H1 (cell line): ENCODE results near the gene MRPL36. TPM values are rescaled to one million over a fixed set of nuclear protein-coding genes. Genes with fewer than 3 reads are reported as not detected.
A peak's percentile ranks its signal among the peaks of the same experiment; 100 is the strongest.

Experiments
- CTCF ChIA-PET: fragments of 300-600 bp; sonication (Branson Sonifier 250); formaldehyde crosslinking; loops from one replicate; lab custom pipeline; 2021; ENCODE audit not compliant: partially characterized antibody; lab: Charles Lee
- POLR2A ChIA-PET: fragments of 300-600 bp; sonication (Branson Sonifier 250); formaldehyde crosslinking; loops from one replicate; lab custom pipeline; 2021; ENCODE audit warnings: inconsistent platforms; ENCODE audit not compliant: partially characterized antibody; lab: Charles Lee
- DNase-seq, 2 experiments: peaks; one replicate each; pipeline versions ENCODE4 v3.0.0 to v3.0.0-alpha.2; 2010 to 2022; ENCODE audit warnings: low spot score in 2 of 2, low read depth in 1 of 2, mixed read lengths in 1 of 2
- FAIRE-seq: peaks from 2 replicates; lab custom pipeline; 2011; peaks lifted over from hg19 to GRCh38; lab: Jason Lieb, UNC
- H2AFZ ChIP-seq: 2 replicates; pipeline ENCODE4 v1.8.1; 2012; ENCODE audit warnings: low read length, inconsistent platforms
- H2AK5ac ChIP-seq: 2 replicates; pipeline ENCODE4 v1.6.1; 2013; ENCODE audit warnings: low read depth, low read length
- H2BK120ac ChIP-seq: replicated peaks from 2 replicates; pipeline ENCODE3; 2013; ENCODE audit warnings: low read depth, low read length, inconsistent platforms
- H2BK12ac ChIP-seq: 2 replicates; pipeline ENCODE4 v1.6.1; 2013; ENCODE audit warnings: low read depth, low read length
- H2BK15ac ChIP-seq: 2 replicates; pipeline ENCODE4 v1.6.1; 2013; ENCODE audit warnings: low read length
- H2BK20ac ChIP-seq: 2 replicates; pipeline ENCODE4 v1.6.1; 2013; ENCODE audit warnings: low read length
- H2BK5ac ChIP-seq: 2 replicates; pipeline ENCODE4 v1.6.1; 2013; ENCODE audit warnings: low read depth, low read length
- H3K14ac ChIP-seq: 2 replicates; pipeline ENCODE4 v1.6.1; 2013; ENCODE audit warnings: inconsistent platforms; ENCODE audit not compliant: insufficient read length
- H3K18ac ChIP-seq: 2 replicates; pipeline ENCODE4 v1.6.1; 2013; ENCODE audit warnings: low read length; ENCODE audit errors: extremely low read depth
- H3K23ac ChIP-seq: 2 replicates; pipeline ENCODE4 v1.6.1; 2013; ENCODE audit warnings: inconsistent platforms; ENCODE audit not compliant: insufficient read length
- H3K23me2 ChIP-seq: 2 replicates; pipeline ENCODE4 v1.6.1; 2013; ENCODE audit warnings: low read depth, low read length
- H3K27ac ChIP-seq: 2 replicates; pipeline ENCODE4 v1.6.1; 2011; ENCODE audit warnings: low read depth, low read length, inconsistent platforms
- H3K27me3 ChIP-seq, 4 experiments: replicated peaks in 1 of 4; 1 replicate in 1 of 4; 2 replicates in 3 of 4; pipeline versions ENCODE4 v1.6.1 to v1.8.1; 2011 to 2013; ENCODE audit warnings: low read length in 3 of 4, mild to moderate bottlenecking in 3 of 4, inconsistent platforms in 2 of 4, mixed read lengths in 2 of 4, moderate library complexity in 1 of 4; ENCODE audit not compliant: control insufficient read depth in 3 of 4, insufficient read depth in 3 of 4; ENCODE audit errors: extremely low read depth in 1 of 4
- H3K36me3 ChIP-seq, 4 experiments: 2 replicates each; pipeline versions ENCODE4 v1.6.1 to v1.8.1; 2011 to 2013; ENCODE audit warnings: mild to moderate bottlenecking in 4 of 4, low read length in 3 of 4, moderate library complexity in 2 of 4, control low read depth in 1 of 4, inconsistent platforms in 1 of 4; ENCODE audit not compliant: insufficient read depth in 4 of 4, control insufficient read depth in 2 of 4
- H3K4ac ChIP-seq: replicated peaks from 2 replicates; pipeline ENCODE3; 2013; ENCODE audit warnings: low read length, low read depth, mixed read lengths, inconsistent platforms; ENCODE audit not compliant: insufficient read length
- H3K4me1 ChIP-seq, 4 experiments: replicated peaks in 1 of 4; 1 replicate in 1 of 4; 2 replicates in 3 of 4; pipeline versions ENCODE4 v1.6.1 to v1.8.1; 2011 to 2013; ENCODE audit warnings: low read length in 3 of 4, inconsistent platforms in 2 of 4, mixed read lengths in 1 of 4; ENCODE audit not compliant: insufficient read depth in 4 of 4, control insufficient read depth in 3 of 4
- H3K4me2 ChIP-seq, 2 experiments: 2 replicates each; pipeline versions ENCODE4 v1.6.1 to v1.8.1; 2011 to 2013; ENCODE audit warnings: low read depth in 2 of 2, low read length in 2 of 2, control low read depth in 1 of 2, inconsistent platforms in 1 of 2, mild to moderate bottlenecking in 1 of 2; ENCODE audit not compliant: insufficient read depth in 1 of 2
- H3K4me3 ChIP-seq, 4 experiments: fragments of 200-600, 300-600 bp in 1 of 4; sonication (generic), shearing (Covaris generic), sonication (Bioruptor Twin) in 1 of 4; 2 replicates each; pipeline versions ENCODE4 v1.5.1 to v1.8.1; 2011 to 2016; ENCODE audit warnings: low read length in 4 of 4, low read depth in 3 of 4, control low read depth in 2 of 4, inconsistent platforms in 2 of 4, mild to moderate bottlenecking in 2 of 4, mixed read lengths in 1 of 4, moderate library complexity in 1 of 4; ENCODE audit not compliant: insufficient read depth in 2 of 4; ENCODE audit errors: extremely low read depth in 1 of 4
- H3K56ac ChIP-seq: replicated peaks from 2 replicates; pipeline ENCODE3; 2013; ENCODE audit warnings: low read depth, mild to moderate bottlenecking, mixed read lengths, low read length, inconsistent platforms; ENCODE audit not compliant: insufficient read length
- H3K79me1 ChIP-seq: 2 replicates; pipeline ENCODE4 v1.6.1; 2013; ENCODE audit warnings: low read depth, low read length, control low read depth
- H3K79me2 ChIP-seq, 2 experiments: 2 replicates each; pipeline versions ENCODE4 v1.6.1 to v1.8.1; 2012 to 2013; ENCODE audit warnings: low read length in 2 of 2, mild to moderate bottlenecking in 2 of 2, inconsistent platforms in 1 of 2; ENCODE audit not compliant: insufficient read depth in 2 of 2, control insufficient read depth in 1 of 2
- H3K9ac ChIP-seq, 4 experiments: replicated peaks in 1 of 4; 1 replicate in 1 of 4; 2 replicates in 3 of 4; pipeline versions ENCODE4 v1.6.1 to v1.8.1; 2011 to 2013; ENCODE audit warnings: low read depth in 3 of 4, low read length in 3 of 4, control low read depth in 2 of 4, mild to moderate bottlenecking in 2 of 4, moderate library complexity in 2 of 4, inconsistent platforms in 1 of 4; ENCODE audit errors: extremely low read depth in 1 of 4
- H3K9me3 ChIP-seq, 2 experiments: 2 replicates each; pipeline versions ENCODE4 v1.6.1 to v1.8.1; 2012 to 2013; ENCODE audit warnings: mild to moderate bottlenecking in 2 of 2, moderate library complexity in 2 of 2, control low read depth in 1 of 2, inconsistent platforms in 1 of 2, low read depth in 1 of 2, low read length in 1 of 2, mixed read lengths in 1 of 2; ENCODE audit not compliant: insufficient read depth in 2 of 2
- H4K20me1 ChIP-seq, 2 experiments: replicated peaks in 1 of 2; 2 replicates each; pipeline versions ENCODE3 to v1.8.1; 2011 to 2013; ENCODE audit warnings: inconsistent platforms in 2 of 2, low read length in 2 of 2, mild to moderate bottlenecking in 1 of 2; ENCODE audit not compliant: insufficient read depth in 2 of 2, control insufficient read depth in 1 of 2
- H4K5ac ChIP-seq: 2 replicates; pipeline ENCODE4 v1.6.1; 2013; ENCODE audit warnings: low read length, low read depth, mixed read lengths, inconsistent platforms; ENCODE audit not compliant: insufficient read length
- H4K8ac ChIP-seq: 2 replicates; pipeline ENCODE4 v1.8.0; 2013; ENCODE audit warnings: mild to moderate bottlenecking, moderate library complexity, low read length, inconsistent platforms; ENCODE audit not compliant: insufficient read depth; ENCODE audit errors: extremely low read depth
- H4K91ac ChIP-seq: replicated peaks from 2 replicates; pipeline ENCODE3; 2013; ENCODE audit warnings: low read length, mixed read lengths, inconsistent platforms; ENCODE audit not compliant: insufficient read length
- EP300 ChIP-seq, 2 experiments: IDR thresholded peaks; 1 replicate in 1 of 2; 2 replicates in 1 of 2; pipeline ENCODE4 v1.6.1; 2011 to 2012; ENCODE audit warnings: low read depth in 2 of 2, low read length in 2 of 2, mild to moderate bottlenecking in 2 of 2, borderline replicate concordance in 1 of 2, inconsistent platforms in 1 of 2, moderate library complexity in 1 of 2
- JUND ChIP-seq: IDR thresholded peaks from 2 replicates; pipeline ENCODE4 v1.6.1; 2011; ENCODE audit warnings: mild to moderate bottlenecking, improper control_type of control experiment, low read length
- POU5F1 ChIP-seq: IDR thresholded peaks from 2 replicates; pipeline ENCODE4 v1.6.1; 2011; ENCODE audit warnings: low read depth, mild to moderate bottlenecking, low read length, moderate library complexity
- RBBP5 ChIP-seq: IDR thresholded peaks from 2 replicates; pipeline ENCODE4 v1.7.1; 2012; ENCODE audit warnings: low read depth, mild to moderate bottlenecking, inconsistent platforms, low read length, moderate library complexity, borderline replicate concordance
- TAF7 ChIP-seq: optimal IDR thresholded peaks from 2 replicates; pipeline ENCODE3; 2011; ENCODE audit warnings: low read depth, mild to moderate bottlenecking, inconsistent platforms, low read length, moderate library complexity, borderline replicate concordance
- TEAD4 ChIP-seq: IDR thresholded peaks from 2 replicates; pipeline ENCODE4 v1.6.1; 2012; ENCODE audit warnings: low read depth, low read length, inconsistent platforms, mixed read lengths
- WGBS, 2 experiments: shearing (Covaris generic) in 1 of 2; methylation state at CpG; one replicate each; pipeline versions ENCODE4 v1.1.6 to v1.1.7; 2013 to 2015; ENCODE audit warnings: low lambda C conversion rate in 2 of 2, mixed read lengths in 2 of 2, inconsistent platforms in 1 of 2, low coverage in 1 of 2, missing lambda C conversion rate in 1 of 2; ENCODE audit not compliant: insufficient replicate concordance in 2 of 2, insufficient coverage in 1 of 2, insufficient read length in 1 of 2; ENCODE audit errors: extremely low coverage in 1 of 2, missing lambda C conversion rate in 1 of 2; 5-methylcytosine and 5-hydroxymethylcytosine counted together
- polyA plus RNA-seq, 7 experiments: library from polyadenylated mRNA; depleted of rRNA in 3 of 7; stranded (reverse) in 5 of 7; unstranded in 2 of 7; fragments of >200 nt in 5 of 7; fragments of 200-250 nt in 2 of 7; gene quantifications; 1 replicate in 5 of 7; 2 replicates in 1 of 7; 4 replicates in 1 of 7; pipeline versions ENCODE4 v1.2.1 to v1.2.3, GENCODE V29; 2011 to 2013; ENCODE audit warnings: missing spikeins in 2 of 7, mixed read lengths in 2 of 7
- total RNA-seq: library from RNA; stranded (reverse); fragmentation: NEBNext Ultra II Directional; extraction: Animal tissue kit (Norgen Biotek cat#: 25700); gene quantifications from 2 replicates; pipeline ENCODE4 v1.2.1, GENCODE V29; 2021

The MRPL36 gene
- total and polyA plus RNA-seq, 2 of the 8 experiments (the other 6 are each of a cell fraction or from before 2014, with no cell fraction given) = 56.3 to 81.5 TPM

DNA sequence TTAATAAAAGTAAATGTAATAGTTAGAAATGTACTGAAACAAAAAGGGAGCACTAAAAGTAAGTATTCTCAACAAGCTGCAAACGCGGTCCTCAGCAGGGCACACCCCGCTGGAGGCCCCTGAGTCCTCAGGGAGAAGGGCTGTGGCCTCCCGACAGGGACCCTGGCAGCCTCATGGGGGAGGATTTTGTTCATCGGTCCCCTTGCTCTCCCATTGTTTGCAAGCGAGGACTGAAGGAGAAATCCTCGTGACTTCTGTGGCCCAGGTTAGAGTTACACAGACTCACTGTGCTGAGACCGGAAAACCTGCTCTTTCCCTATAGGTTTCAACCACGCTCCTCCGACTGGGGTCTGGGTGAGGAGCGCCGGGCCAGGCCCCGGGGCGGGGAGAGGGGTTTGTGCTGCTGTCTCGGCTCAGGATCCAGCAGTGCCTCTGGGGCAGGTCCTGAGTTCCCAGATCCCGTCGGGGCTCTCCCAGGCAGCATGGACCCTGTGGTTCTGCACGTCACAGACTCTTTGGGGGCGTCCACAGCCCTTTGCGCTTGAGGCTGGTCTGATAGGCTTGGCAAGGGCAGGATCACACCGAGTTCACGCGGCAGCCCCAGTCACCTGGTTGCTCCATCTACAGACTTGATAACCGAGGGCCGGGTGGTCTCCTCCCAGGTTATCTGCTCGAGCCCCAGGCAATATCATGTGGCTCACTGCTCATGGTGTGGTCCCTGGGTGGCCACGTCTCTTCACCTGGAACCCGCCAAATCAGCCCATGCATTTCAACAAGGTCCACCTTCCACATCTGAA, 38.8 kb downstream of the MRPL36 start:
- H4K20me1 ChIP-seq = no peaks in the 10 kb centered on the region
- POLR2A ChIA-PET = no interaction called here
- no peak overlapping the region for H3K4me3 ChIP-seq
- no peak overlapping the region for H2BK120ac ChIP-seq
- 82% methylated on average over 28 of the region's 28 CpGs; no CpG with 5 or more reads in 1 of the 2 experiments for WGBS, 2 experiments
- no peaks in the 10 kb centered on the region for H3K79me2 ChIP-seq
- no peak overlapping the region for H3K27ac ChIP-seq
- no peaks in the 10 kb centered on the region for H3K36me3 ChIP-seq
- H3K14ac ChIP-seq = no peak overlapping the region
- no peak overlapping the region for H2BK15ac ChIP-seq
- no peak for FAIRE-seq
- no peak overlapping the region for H3K18ac ChIP-seq
- no peak overlapping the region for H2BK20ac ChIP-seq
- DNase-seq = peak in 1 of 2 experiments; percentile 46
- no peak overlapping the region for H3K4me2 ChIP-seq
- H3K23me2 ChIP-seq = no peaks in the 10 kb centered on the region
- H3K56ac ChIP-seq = no peak overlapping the region
- no peak overlapping the region for H3K23ac ChIP-seq
- no peak overlapping the region for H2BK5ac ChIP-seq
- CTCF ChIA-PET = interaction anchor here (1.7 to 4.7 kb wide), 4 partner anchors 7 to 24 kb away, joined by 5 to 27 read pairs (median 9); no protein-coding TSS in a partner anchor
- peaks cover 0 to 6% (median 0%) of the 10 kb centered on the region in 4 experiments; a peak in 5 of 7 replicates for H3K4me1 ChIP-seq
- H3K79me1 ChIP-seq = no peaks in the 10 kb centered on the region
- H2AK5ac ChIP-seq = no peak overlapping the region
- no peak overlapping the region for H2BK12ac ChIP-seq
- no peak overlapping the region for H4K5ac ChIP-seq
- no peak overlapping the region for H2AFZ ChIP-seq
- no peak overlapping the region for H4K91ac ChIP-seq
- peaks cover 0 to 3% of the 10 kb centered on the region in 2 experiments; a peak in 1 of 4 replicates for H3K9me3 ChIP-seq
- H4K8ac ChIP-seq = no peak overlapping the region; the same call in 1 of the 2 replicates
- H3K27me3 ChIP-seq = no peaks in the 10 kb centered on the region; a peak in 1 of 7 replicates
- H3K4ac ChIP-seq = no peak overlapping the region
- H3K9ac ChIP-seq = no peak overlapping the region
- TF ChIP-seq RBBP5 (no peak), TEAD4 (no peak), TAF7 (no peak), JUND (no peak), EP300 (IDR thresholded peaks at IDR 0.05; ENCODE audit: borderline replicate concordance in 1 of 2, low read depth in 2 of 2, low read length in 2 of 2) (no peak), POU5F1 (no peak)
- TF ChIP-seq, all 59 proteins: peak for 0
